22Rv1 (cell line): Measurements from ENCODE around the gene MAPK13.
A peak's percentile ranks its signal among the peaks of the same experiment; 100 is the strongest.
"Not testable (repeated sequence)": the region's sequence is repeated elsewhere in the genome, so short reads cannot be mapped to it uniquely, and the experiment has no call there.

Source experiments
- H3K27ac ChIP-seq: fragments of 450-650 bp; 2 replicates; pipeline ENCODE4 v1.5.1; 2017
- ZFX ChIP-seq: fragments of 450-650 bp; IDR thresholded peaks from 2 replicates; pipeline ENCODE4 v1.6.1; 2017; ENCODE audit warnings: antibody characterized with exemption, borderline replicate concordance
- TF ChIP-seq, protein P1 (sequence below): fragments of 450-650 bp; IDR thresholded peaks from 2 replicates; pipeline ENCODE4 v1.5.1; 2017; ENCODE audit warnings: mild to moderate bottlenecking

The MAPK13 gene

DNA sequence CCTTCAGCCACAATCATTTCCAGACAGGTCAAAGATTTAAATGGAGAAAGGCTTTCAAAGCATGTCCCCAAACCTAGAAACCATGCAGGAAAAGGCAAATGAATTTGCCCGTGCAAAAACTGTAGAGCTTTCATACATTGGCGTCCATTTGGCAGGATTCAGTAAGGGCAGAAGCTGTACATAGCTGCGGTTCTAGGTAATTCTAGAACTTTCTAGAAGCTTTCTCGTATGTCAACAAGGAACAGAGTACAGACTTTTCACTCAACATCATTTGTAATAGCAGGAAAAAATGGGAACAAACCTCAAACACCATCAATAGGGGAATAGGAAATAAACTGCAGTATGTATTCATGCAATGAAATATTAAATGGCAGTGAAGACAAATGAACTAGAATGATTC, 11.1 kb upstream of the MAPK13 start:
- H3K27ac ChIP-seq = no peak overlapping the region
- no peak for TF ChIP-seq ZFX
- TF ChIP-seq, protein P1, sequence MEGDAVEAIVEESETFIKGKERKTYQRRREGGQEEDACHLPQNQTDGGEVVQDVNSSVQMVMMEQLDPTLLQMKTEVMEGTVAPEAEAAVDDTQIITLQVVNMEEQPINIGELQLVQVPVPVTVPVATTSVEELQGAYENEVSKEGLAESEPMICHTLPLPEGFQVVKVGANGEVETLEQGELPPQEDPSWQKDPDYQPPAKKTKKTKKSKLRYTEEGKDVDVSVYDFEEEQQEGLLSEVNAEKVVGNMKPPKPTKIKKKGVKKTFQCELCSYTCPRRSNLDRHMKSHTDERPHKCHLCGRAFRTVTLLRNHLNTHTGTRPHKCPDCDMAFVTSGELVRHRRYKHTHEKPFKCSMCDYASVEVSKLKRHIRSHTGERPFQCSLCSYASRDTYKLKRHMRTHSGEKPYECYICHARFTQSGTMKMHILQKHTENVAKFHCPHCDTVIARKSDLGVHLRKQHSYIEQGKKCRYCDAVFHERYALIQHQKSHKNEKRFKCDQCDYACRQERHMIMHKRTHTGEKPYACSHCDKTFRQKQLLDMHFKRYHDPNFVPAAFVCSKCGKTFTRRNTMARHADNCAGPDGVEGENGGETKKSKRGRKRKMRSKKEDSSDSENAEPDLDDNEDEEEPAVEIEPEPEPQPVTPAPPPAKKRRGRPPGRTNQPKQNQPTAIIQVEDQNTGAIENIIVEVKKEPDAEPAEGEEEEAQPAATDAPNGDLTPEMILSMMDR = no peak

DNA sequence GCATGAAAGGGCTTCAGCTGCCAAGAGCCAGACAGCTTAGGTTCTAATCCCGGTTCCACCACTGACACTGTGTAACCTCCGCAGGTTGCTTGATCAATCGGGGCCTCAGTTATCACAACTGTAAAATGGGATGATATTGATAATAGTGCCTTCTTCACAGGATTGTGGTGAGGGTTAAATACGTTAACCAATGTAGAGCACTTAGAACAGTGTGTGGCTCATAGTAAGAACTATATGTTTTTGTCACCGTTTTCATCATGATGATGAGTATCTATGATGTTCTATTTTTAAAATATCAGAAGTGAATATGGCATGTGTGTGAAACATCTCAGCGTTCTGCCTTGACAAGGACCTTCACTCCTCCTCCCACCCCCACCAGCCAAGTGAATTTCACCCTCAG, 10.3 kb upstream of the MAPK13 start:
- H3K27ac ChIP-seq = no peak overlapping the region
- TF ChIP-seq, protein P1 = no peak
- no peak for TF ChIP-seq ZFX

DNA sequence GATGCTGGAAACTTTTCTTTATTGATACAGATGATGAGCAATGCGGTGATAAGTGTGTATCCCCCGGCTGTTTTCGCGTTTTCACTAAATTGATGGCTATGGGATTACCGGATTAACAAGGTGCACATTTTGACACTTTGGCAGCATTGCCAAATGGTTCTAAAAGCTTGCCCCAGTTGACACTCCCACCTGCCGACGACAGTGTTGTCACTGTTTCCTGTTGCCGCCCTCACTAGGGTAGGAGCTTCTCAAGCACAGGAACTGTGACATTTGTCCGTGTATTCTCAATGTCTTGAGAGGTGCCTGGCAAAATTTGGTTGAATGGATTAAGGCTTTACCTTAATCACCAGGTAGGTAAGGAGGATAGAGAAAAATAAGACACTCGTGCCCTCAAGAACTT, 9.8 kb upstream of the MAPK13 start:
- H3K27ac ChIP-seq = 0 out of 2 replicates have a peak overlapping the region, but pooled peaks have one; percentile 18
- TF ChIP-seq, protein P1 = no peak
- TF ChIP-seq ZFX = no peak

DNA sequence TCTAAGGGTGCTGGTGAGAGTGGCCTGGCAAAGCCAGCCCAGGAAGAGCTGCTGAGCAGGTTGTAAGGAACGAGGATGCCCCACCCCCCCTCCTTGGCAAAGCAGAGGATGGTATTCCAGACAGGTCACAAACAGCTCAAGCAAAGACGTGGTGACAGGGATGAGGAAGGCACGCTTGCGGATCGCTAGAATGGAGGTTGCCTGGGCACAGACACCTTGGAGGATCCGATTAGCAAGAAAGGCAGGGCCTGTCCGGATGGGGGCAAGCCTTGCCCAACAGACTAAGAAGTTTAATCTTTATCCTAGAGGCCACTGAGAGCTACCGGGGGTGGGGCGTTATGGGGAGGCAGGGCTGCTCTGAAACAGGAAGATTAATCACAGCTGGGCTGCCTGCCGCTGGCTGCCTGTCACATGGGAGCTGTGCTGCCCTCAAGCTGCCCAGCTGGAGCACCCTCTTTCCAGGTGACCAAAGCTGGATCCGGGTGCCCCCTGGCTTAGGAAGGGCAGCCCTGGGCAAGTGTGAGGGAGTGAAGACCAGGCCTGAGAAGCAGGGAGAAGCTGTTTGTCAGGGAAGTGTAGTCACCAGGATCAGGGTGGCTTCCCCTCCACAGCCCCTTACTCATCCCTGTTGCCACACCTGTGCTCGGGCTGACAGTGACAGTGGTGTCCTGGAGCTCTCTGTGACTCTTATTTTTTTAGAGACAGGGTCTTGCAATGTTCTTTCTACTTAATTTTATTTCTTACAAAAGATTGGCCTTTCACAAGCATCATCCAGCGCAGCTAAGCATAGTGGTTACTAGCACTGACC, 9.1 kb upstream of the MAPK13 start:
- H3K27ac ChIP-seq = 0 out of 2 replicates have a peak overlapping the region, but pooled peaks have one; percentile 18
- no peak for TF ChIP-seq ZFX
- TF ChIP-seq, protein P1 = no peak

DNA sequence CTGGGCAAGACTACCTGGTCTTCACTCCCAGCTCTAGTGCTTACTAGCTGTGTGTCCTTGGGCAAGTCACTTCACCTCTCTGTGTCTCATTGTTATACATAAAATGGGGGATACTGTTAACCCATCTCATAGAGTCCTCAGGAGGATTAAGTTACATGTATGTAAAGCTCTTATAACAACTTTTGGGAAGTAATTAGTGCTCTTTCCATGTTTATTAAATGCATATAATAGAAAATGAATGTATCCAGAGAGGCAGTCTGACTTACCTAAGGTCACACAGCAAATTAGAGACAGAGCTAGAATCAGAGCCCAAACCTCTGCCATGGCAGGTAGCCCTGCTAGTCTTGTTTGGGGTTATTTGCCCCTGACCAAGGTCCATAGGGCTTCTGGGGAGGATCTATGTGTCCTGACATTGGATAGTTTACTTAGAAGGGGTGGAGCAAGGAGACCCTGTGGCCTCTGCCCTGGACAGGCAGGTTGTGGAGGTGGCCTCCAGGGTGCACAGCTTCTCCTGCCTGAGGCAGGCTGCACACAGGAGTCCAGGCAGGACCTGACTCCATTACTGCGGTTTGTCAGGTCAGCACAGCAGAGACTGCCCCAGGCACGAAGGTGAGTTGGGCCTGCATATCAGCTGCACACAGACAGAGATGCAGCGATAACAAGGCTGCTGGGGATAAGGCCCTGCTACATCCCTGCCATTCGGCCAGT, 8.4 kb upstream of the MAPK13 start:
- TF ChIP-seq, protein P1 = no peak
- TF ChIP-seq ZFX = no peak
- no peak overlapping the region for H3K27ac ChIP-seq

DNA sequence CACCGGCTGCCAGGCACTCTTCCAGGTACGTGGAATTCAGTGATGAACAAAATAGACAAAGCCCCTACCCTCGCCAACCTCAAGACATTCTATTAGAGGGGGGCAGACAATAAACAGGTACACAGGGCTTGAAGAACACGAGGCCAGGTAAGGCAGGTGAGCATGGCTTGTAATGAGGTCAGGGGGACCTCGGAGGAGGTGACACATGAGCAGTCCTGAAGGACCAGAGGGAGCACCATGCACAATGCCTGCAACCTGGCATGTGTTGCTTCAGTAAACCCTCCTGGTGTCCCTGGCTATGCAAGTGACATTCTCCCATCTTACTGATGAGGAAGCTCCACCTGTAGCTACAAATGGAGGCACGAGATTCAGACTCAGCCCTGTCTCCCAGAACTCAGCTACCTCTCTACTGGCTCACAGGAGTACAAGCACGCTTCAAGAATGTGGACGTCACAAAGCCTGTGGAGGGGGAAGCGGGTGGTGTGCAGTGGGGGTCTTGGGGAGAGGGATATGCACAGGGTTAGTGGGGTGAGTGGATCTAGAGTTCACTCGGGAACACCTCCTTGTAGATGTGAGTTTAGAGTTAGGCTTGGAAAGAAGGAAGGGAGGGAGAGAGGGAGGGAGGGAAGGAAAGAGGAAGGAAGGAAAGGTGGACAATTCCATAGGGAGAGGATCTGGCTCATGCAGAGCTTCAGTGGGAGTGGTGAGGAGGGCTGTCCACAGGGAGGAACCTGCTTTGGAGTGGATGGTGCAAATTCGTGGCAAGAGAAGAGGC, 7.6 kb upstream of the MAPK13 start:
- no peak overlapping the region for H3K27ac ChIP-seq
- no peak for TF ChIP-seq ZFX

DNA sequence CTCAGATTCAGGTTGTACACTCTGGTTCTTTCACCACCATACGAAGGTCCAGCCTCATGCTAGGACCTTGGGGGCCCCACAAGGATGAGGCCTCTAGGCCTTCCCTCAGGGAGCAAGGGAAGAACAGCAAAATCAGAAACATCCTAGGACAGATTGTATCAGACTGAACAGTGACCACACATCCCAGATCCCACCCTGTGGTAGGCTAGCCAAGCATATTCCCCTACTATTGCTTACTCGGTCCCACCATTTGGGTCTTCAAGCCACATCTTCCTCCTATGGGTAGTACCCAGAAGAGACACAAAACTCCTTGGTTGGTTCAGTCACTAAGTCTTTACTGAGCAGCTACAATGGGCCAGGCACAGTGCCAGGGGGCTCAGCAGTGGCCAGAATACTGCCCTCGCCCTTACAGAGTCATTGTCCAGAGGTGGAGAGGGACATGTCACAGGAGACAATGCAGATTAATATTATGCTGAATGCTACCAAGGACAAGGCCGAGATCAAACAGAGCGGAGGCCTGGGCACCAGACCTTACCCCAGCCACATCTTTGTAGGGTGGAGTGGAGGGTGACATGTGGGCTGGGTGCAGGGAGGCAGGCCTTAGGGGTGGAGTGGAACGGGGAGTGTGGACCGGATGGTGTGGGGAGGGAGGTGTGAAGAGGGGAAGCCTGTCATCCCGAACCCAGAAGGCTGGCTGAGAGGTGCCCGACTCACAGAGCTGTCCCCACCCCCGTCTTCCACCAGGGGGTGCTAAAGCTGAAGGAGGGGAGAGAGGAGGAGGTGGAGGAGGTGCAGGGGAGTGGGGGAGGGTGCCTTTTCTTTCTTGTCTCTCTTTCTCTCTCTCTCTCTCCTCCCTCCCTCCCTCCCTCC, 6.8 kb upstream of the MAPK13 start:
- no peak for TF ChIP-seq ZFX
- TF ChIP-seq, protein P1 = peak; percentile 80
- no peak overlapping the region for H3K27ac ChIP-seq

DNA sequence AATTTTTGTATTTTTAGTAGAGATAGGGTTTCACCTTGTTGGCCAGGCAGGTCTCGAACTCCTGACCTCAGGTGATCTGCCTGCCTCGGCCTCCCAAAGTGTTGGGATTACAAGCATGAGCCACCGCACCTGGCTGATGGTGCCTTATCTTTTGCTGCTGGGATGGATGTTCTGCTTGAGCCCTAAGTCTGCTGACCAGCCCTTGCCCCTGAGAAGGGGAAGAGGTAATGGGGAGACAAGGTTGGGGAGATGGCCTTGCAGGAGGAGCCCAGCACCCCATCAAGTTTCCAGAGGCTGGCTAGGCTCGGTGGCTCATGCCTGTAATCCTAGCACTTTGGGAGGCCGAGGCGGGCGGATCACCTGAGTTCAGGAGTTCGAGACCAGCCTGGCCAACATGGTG, 6.0 kb upstream of the MAPK13 start:
- not testable (repeated sequence) for H3K27ac ChIP-seq
